Urinary bladder (tissue), 4 donors: ENCODE data around the gene NFATC1. TPM values are rescaled to one million over a fixed set of nuclear protein-coding genes. Genes with fewer than 3 reads are reported as not detected.

Source experiments
- DNase-seq: peaks from one replicate; pipeline ENCODE4 v3.0.0-alpha.2; 2015; ENCODE audit errors: extremely low spot score
- H3K27ac ChIP-seq: one replicate; pipeline ENCODE4 v1.5.1; 2013; ENCODE audit warnings: low read depth, mild to moderate bottlenecking, moderate library complexity
- H3K36me3 ChIP-seq: one replicate; pipeline ENCODE4 v1.6.1; 2013; ENCODE audit warnings: mild to moderate bottlenecking, moderate library complexity; ENCODE audit not compliant: insufficient read depth
- H3K4me1 ChIP-seq: one replicate; pipeline ENCODE4 v1.6.1; 2013; ENCODE audit warnings: mild to moderate bottlenecking, moderate library complexity; ENCODE audit not compliant: insufficient read depth
- H3K4me3 ChIP-seq: one replicate; pipeline ENCODE4 v1.5.1; 2013; ENCODE audit warnings: low read depth, low read length
- WGBS: extraction: QIAGEN DNeasy Blood & Tissue Kit; methylation state at CpG from one replicate; pipeline ENCODE4 v1.1.7; 2013; 5-methylcytosine and 5-hydroxymethylcytosine counted together
- polyA plus RNA-seq: library from polyadenylated mRNA; stranded (reverse); fragments of 200-250 nt; gene quantifications from one replicate; pipeline ENCODE4 v1.2.3, GENCODE V29; 2013
- total RNA-seq: library from RNA; depleted of rRNA; stranded (reverse); fragments of >200 nt; gene quantifications from one replicate; pipeline ENCODE4 v1.2.3, GENCODE V29; 2014
- donor health status: healthy with polysubstance abuse.
- donor health status: healthy.

Gene NFATC1
- total and polyA plus RNA-seq, 2 donors, result 8.5 to 11.3 TPM

DNA sequence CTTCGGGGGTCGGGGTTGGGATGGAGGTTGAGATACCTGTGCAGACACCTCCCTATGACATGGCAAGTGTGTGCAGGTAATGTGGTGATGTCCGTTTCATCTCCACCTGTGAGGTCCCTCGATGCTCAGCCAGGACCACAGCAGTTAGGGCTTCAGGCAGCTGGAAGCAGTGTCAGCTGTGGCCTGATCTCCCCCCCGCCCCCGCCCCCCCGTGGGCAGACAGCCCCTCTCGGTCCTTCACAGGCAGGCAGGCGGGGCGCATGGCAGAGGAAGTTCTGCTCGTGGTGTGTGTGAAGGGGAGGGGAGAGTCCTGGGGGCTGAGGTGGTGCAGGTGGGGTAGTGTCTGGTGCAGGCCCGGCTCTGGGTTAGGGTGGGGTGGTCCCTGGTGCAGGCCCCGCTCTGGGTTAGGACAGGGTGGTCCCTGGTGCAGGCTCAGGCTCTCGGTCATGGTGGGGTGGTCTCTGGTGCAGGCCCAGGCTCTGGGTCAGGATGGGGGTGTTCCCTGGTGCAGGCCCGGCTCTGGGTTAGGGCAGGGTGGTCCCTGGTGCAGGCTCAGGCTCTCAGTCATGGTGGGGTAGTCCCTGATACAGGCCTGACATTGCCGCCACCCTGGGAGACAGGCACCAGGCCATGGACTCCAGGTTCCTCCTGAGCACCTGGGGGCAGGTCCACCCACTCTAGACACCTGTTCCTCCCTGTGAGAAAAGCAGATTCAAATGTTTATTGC, 94.3 kb downstream of the NFATC1 start:
- no peaks in the 10 kb centered on the region for H3K4me1 ChIP-seq
- no peak overlapping the region for H3K27ac ChIP-seq
- H3K4me3 ChIP-seq, result no peak overlapping the region
- DNase-seq, result no peak
- WGBS, result 83% methylated on average over 16 of the region's 16 CpGs
- no peaks in the 10 kb centered on the region for H3K36me3 ChIP-seq

DNA sequence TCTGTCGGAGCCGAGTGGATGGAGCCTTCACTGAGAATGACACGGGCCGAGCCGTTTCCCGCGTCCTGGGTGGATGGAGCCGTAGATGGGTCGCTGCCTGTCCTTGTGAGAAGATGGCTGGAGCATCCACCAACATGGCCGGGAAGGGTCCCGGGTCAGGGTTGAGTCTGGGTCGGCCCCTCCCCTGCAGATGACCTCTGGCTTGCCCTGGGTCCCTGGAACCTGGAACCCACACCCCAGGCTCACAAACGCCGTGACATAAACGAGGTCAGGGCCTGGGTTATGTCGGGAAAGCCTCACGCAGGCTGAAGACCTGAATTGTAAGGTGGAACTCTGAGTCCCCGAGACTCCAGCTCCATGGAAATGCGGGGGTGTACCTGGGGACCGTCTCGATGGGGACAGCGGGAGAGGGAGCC, 94.9 kb downstream of the NFATC1 start:
- no peaks in the 10 kb centered on the region for H3K4me1 ChIP-seq
- H3K36me3 ChIP-seq, result no peaks in the 10 kb centered on the region
- no peak overlapping the region for H3K4me3 ChIP-seq
- WGBS, result 85% methylated on average over 22 of the region's 22 CpGs
- H3K27ac ChIP-seq, result no peak overlapping the region
- no peak for DNase-seq

DNA sequence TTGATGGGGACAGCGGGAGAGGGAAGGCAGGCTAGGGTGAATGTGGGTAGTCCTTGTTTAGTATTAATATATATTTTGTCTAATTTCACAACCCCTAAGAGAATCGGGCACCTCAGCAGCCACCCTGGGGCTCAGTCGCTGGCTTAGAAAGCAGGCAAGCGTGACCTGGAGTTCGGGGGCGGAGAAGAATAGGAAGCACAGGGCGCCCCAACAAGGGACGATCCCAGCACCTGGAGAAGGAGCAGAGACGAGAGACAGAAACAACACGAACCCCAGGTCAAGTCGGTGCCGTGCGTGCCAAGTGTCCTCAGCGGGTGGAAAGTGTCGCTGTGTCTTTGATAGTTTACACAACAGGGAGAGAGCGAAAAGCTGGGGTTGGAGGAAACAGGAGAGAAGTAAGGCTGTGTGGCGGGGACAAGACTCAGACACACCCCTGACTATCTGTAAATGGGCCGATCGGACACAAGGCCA, 95.4 kb downstream of the NFATC1 start:
- 90% methylated on average over 19 of the region's 19 CpGs for WGBS
- H3K4me3 ChIP-seq, result no peak overlapping the region
- no peaks in the 10 kb centered on the region for H3K36me3 ChIP-seq
- DNase-seq, result no peak
- H3K27ac ChIP-seq, result no peak overlapping the region
- H3K4me1 ChIP-seq, result no peaks in the 10 kb centered on the region

DNA sequence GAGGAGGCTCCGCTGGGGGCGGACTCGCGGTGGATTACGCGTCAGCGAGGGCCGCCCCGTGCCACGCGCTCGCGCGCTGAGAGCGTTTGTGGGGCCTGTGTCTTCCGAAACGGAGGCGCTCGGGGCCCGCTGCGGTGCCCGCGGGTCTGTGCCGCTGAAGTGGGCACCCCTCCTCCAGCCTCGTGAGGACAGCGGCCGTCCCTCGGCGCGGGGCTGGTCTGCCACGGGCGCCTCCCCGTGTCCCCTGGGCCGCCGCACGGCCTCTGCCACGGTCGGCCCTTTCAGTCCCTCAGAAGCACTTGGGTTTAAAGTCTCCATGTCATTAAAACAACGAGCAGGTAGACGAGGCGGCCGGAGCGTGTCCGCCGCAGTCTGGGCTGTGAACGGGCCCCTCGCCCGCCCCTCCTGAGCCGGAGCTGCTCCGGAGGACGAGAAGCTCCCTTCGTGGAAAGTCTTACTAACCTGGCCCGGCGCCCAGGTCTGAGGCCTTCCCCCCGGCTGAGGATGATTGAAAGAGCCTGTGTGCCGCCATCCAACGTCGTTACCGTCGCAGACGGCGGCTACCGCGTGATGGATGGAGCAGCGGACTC, 97.6 kb downstream of the NFATC1 start:
- whole genome bisulfite sequencing, result 96% methylated on average over 65 of the region's 65 CpGs
- Histone ChIP-seq H3K36me3 (no peaks in the 10 kb centered on the region), H3K4me1 (no peaks in the 10 kb centered on the region), H3K4me3 (no peak overlapping the region), H3K27ac (no peak overlapping the region)
- DNase-seq, result no peak

DNA sequence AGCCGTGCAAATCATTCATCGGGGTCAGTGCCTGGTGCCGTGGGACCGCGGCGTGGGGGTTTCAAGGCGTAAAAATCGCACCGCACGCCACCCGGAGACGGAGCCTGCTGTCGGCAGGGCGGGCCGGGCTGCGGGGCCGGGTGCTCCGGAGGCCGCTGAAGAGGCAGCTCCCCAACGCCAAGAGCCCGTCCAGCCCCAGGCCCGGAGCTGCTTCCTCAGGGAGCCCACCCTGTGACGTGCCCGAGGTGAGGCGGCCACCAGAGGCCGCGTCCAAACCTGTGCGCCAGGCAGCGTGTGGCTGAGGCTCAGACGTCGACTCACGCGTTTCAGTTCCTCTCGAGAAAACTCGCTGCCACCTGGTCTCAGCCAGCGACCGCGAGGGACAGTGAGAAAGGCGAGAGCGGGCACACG, 98.1 kb downstream of the NFATC1 start:
- 97% methylated on average over 41 of the region's 41 CpGs for WGBS
- Histone ChIP-seq H3K27ac (no peak overlapping the region), H3K36me3 (no peaks in the 10 kb centered on the region), H3K4me1 (no peaks in the 10 kb centered on the region), H3K4me3 (no peak overlapping the region)
- no peak for DNase-seq

DNA sequence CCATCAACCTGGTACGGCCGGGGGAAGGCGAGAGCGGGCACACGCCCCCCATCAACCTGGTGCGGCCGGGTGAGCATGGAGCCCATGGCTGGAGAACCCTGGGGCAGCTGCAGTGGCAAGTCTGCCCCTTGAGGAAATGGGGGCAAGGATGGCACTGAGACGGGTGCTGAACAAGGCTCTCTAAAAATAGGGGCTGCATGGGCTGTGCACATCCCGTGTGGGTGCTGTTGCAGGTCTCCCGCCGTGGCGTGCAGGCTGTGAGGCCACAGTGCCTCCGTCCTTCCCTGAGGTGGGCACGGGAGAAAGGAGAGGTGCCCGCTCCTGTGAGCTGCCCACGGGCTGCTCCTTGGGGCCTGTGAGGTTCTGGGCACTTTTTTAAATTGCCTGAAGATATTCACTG, 99.2 kb downstream of the NFATC1 start:
- no peak for DNase-seq
- H3K4me1 ChIP-seq, result no peaks in the 10 kb centered on the region
- WGBS, result 97% methylated on average over 16 of the region's 16 CpGs
- no peak overlapping the region for H3K27ac ChIP-seq
- H3K4me3 ChIP-seq, result no peak overlapping the region
- H3K36me3 ChIP-seq, result no peaks in the 10 kb centered on the region

DNA sequence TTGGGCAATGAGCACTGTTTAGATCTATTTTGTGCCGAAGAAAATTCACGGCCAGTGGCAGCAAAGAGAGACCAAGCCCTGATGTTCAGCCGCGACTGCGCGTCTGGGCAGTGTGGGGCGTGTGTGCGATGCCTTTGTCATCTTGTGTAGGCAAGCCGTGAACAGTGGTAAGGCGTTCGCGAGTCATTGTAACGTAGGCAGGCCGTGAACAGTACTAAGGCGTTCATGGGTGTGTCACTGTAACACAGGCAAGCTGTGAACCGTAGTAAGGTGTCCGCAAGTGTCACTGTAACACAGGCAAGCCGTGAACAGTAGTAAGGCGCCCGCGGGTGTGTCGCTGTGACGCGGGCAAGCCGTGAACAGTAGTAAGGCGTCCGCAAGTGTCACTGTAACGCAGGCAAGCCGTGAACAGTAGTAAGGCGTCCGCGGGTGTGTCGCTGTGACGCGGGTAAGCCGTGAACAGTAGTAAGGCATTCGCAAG, 99.9 kb downstream of the NFATC1 start:
- no peak overlapping the region for H3K27ac ChIP-seq
- H3K36me3 ChIP-seq, result no peaks in the 10 kb centered on the region
- DNase-seq, result no peak
- H3K4me1 ChIP-seq, result no peaks in the 10 kb centered on the region
- 97% methylated on average over 37 of the region's 37 CpGs for WGBS
- H3K4me3 ChIP-seq, result no peak overlapping the region

DNA sequence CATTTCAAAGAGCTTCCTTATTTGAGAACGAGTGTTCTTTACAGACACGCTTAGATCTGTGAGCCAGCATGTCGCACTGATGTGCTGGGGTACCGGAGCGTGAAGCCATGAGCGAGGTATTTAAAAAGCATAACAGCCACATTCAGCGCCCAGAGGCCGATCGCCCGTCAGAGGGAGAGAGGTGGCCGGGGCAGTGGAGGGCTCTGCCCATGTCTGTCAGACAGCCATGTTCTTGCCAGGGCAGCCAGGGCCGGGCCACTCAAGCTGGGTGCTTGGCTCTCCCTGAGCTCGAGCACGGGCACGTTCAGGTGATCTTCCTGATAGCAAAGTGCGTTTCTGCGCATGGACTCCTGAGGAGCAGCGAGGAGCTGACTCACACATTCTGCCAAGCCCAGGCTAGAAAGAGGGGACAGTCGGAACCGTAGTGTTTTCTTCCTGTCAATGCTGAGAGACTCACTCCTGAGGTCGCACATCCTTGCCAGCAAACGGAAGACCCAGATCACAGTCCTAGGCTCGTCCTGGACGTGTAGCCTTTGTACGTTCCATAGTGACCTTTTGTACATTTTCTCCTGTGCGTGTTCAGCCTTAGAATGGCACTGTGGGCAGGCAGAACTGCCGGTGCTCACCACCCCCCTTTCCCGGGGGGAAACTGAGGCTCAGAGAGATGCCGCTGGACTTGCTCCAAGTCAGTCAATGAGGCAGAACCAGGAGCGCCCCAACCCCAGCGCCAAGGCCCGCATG, 100.7 kb downstream of the NFATC1 start:
- no peak overlapping the region for H3K27ac ChIP-seq
- no peaks in the 10 kb centered on the region for H3K36me3 ChIP-seq
- H3K4me1 ChIP-seq, result no peaks in the 10 kb centered on the region
- H3K4me3 ChIP-seq, result no peak overlapping the region
- 75% methylated on average over 32 of the region's 32 CpGs for WGBS
- DNase-seq, result no peak

DNA sequence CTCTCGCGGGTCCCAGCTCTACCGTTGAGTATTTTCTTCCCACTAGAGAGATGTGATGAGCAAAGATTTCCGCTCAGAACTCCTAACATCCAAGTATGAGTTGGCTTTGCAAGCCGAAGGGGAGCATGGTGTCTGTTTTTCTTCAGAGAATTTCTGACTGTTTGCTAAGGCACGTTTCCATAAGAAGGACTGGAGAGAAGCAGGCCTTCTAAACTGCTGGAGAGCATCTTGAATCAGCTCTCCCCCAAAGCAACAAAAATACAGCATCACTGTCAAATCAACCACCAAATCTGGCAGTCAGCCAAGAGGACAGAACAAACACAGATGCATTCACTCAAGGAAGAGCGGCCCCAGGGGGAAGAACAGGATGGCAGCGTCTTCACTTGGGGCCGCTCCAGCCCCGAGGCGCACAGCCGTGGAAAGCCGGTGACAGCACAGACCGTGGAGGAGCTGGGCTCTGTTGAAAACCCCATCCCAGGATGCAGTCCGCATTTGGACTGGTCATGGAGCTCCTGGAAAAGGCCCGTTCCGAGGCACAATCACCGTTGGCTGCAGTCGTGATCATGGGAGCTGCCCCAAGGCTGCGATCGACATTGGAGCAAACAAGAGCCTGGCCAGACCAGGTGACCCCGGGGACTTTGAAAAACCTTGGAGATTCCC, 101.4 kb downstream of the NFATC1 start:
- 36% methylated on average over 22 of the region's 22 CpGs for WGBS
- H3K27ac ChIP-seq, result no peak overlapping the region
- H3K36me3 ChIP-seq, result no peaks in the 10 kb centered on the region
- peak; percentile 74 for DNase-seq
- no peaks in the 10 kb centered on the region for H3K4me1 ChIP-seq
- no peak overlapping the region for H3K4me3 ChIP-seq

DNA sequence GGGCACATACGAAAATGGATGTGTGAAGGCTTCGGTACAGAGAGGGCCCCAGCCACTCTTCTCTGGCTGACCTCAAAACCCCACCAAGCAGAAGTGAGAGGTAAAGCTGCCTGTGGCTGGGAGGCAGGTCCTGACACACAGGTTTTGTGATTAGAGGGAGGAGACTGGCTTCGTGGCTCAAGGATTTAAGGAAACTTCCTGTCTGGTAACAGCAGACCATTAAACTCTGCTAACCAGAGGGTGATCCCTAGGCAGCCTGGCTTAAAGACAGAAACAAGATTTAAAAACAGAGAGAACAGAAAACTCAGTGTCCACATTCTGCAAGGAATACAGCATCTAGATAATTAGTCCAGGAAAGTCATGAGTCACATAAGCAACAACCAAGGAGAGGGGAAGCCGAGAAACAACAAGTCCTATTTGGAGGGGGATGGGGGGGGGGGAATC, 101.9 kb downstream of the NFATC1 start:
- H3K4me1 ChIP-seq, result no peaks in the 10 kb centered on the region
- WGBS, result 48% methylated on average over 4 of the region's 4 CpGs
- no peak overlapping the region for H3K27ac ChIP-seq
- H3K4me3 ChIP-seq, result no peak overlapping the region
- no peaks in the 10 kb centered on the region for H3K36me3 ChIP-seq
- DNase-seq, result no peak

DNA sequence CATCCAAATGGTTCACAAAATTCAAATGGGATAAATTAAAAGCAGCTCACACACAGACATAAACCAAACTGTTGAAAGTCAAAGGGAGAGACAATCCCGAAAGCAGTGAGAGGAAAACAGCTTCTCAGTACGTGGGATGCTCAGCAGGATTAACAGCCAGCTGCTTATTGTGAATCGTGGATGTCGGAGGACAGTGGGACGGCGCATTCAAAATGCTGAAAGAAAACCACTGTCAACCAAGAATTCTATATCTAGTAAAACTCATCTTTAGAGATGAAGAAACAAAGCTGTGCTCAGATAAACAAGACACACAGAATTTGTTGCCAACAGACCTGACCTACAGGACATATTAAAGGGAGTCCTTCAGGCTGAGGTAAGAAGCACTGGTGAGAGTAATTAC, 102.9 kb downstream of the NFATC1 start:
- Histone ChIP-seq H3K36me3 (no peaks in the 10 kb centered on the region), H3K4me3 (no peak overlapping the region), H3K27ac (no peak overlapping the region), H3K4me1 (no peaks in the 10 kb centered on the region)
- WGBS, result 95% methylated on average over 6 of the region's 6 CpGs
- no peak for DNase-seq

DNA sequence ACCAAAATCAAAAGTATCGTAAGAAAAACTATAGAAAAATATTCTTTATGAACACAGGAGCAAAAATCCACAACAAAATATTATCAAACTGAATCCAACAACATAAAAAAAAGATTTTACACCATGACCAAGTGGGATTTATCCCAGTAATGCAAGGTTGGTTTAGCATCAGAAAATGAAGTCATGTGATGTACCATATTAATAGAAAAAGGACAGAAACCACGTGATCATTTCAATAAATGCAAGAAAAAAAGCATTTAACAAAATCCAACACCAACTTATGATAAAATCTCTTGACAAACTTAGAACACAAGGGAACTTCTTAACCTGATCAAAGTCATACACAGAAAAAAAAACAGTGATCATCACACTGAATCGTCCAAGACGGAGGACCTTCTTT, 105.3 kb downstream of the NFATC1 start:
- Histone ChIP-seq H3K27ac (no peak overlapping the region), H3K4me3 (no peak overlapping the region), H3K4me1 (no peaks in the 10 kb centered on the region), H3K36me3 (no peaks in the 10 kb centered on the region)
- WGBS, result 96% methylated on average over 4 of the region's 4 CpGs
- DNase-seq, result no peak

DNA sequence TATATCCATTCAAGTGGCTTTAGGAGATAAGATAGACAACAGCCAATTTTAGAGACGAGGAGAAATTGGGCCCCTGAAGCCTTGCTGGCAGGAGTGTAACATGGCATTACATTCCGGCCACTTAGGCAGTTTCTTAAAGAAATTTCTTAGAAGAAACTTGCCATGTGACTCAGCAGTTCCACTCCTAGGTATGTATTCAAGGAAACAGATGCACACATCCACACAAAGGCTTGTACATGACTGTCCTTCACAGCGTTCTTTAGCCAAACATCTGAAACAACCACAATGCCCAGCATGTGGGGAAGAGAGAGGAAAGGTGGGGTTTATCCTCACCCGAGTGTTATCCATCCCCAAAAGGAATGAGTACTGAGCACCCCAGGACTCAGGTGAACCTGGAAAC, 107.1 kb downstream of the NFATC1 start:
- Histone ChIP-seq H3K36me3 (no peaks in the 10 kb centered on the region), H3K4me3 (no peak overlapping the region), H3K4me1 (no peaks in the 10 kb centered on the region), H3K27ac (no peak overlapping the region)
- WGBS, result 86% methylated on average over 4 of the region's 4 CpGs
- no peak for DNase-seq
